Transverse colon (tissue), 4 donors: ENCODE data around the gene BMP7.

Experiments
- EP300 ChIP-seq: sonication (generic); formaldehyde crosslinking; IDR thresholded peaks from one replicate; pipeline ENCODE4 v1.6.1; 2017; ENCODE audit warnings: antibody characterized with exemption, low read depth
- POLR2A ChIP-seq: fragments of 450-650 bp; IDR thresholded peaks from one replicate; pipeline ENCODE4 v1.6.1; 2016; ENCODE audit warnings: antibody characterized with exemption, mild to moderate bottlenecking, moderate library complexity
- POLR2AphosphoS5 ChIP-seq, 3 donors: sonication (generic); formaldehyde crosslinking; IDR thresholded peaks; one replicate each; pipeline ENCODE4 v1.6.1; 2016; ENCODE audit warnings: antibody characterized with exemption in 3 of 3
- TF ChIP-seq, protein P1 (sequence below), 5 experiments: fragments of 200-600 bp in 3 of 5; fragments of 450-650 bp in 2 of 5; sonication (generic) in 3 of 5; IDR thresholded peaks; 1 replicate in 2 of 5; 2 replicates in 3 of 5; pipeline ENCODE4 v1.5.1; 2016 to 2017; ENCODE audit warnings: antibody characterized with exemption in 5 of 5, inconsistent platforms in 3 of 5, mild to moderate bottlenecking in 2 of 5, moderate library complexity in 1 of 5

GRCh38 chr20:57208198-57208597 is 58.2 kb downstream of the BMP7 start:
- TF ChIP-seq POLR2A: no peak
- TF ChIP-seq, protein P1, sequence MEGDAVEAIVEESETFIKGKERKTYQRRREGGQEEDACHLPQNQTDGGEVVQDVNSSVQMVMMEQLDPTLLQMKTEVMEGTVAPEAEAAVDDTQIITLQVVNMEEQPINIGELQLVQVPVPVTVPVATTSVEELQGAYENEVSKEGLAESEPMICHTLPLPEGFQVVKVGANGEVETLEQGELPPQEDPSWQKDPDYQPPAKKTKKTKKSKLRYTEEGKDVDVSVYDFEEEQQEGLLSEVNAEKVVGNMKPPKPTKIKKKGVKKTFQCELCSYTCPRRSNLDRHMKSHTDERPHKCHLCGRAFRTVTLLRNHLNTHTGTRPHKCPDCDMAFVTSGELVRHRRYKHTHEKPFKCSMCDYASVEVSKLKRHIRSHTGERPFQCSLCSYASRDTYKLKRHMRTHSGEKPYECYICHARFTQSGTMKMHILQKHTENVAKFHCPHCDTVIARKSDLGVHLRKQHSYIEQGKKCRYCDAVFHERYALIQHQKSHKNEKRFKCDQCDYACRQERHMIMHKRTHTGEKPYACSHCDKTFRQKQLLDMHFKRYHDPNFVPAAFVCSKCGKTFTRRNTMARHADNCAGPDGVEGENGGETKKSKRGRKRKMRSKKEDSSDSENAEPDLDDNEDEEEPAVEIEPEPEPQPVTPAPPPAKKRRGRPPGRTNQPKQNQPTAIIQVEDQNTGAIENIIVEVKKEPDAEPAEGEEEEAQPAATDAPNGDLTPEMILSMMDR (IDR thresholded peaks at IDR 0.05): no peak
- no peak for TF ChIP-seq POLR2AphosphoS5 (IDR thresholded peaks at IDR 0.05)
- no peak for TF ChIP-seq EP300
